ENCODE measurements around the gene PPM1H.

Gene PPM1H

GRCh38 chr12:62684570-62685295 is 250.2 kb downstream of the PPM1H start:
- H3K27ac ChIP-seq: no peak overlapping the region
- no peak for TF ChIP-seq ZFX (IDR thresholded peaks at IDR 0.05)
- no peak for TF ChIP-seq CTCF (conservative IDR thresholded peaks at IDR 0.05)

GRCh38 chr12:62683776-62684569 is 251.0 kb downstream of the PPM1H start:
- no peak for TF ChIP-seq CTCF (conservative IDR thresholded peaks at IDR 0.05)
- TF ChIP-seq ZFX (IDR thresholded peaks at IDR 0.05): no peak
- no peak overlapping the region for H3K27ac ChIP-seq

- no peak for TF ChIP-seq ZFX (IDR thresholded peaks at IDR 0.05)
- TF ChIP-seq CTCF (conservative IDR thresholded peaks at IDR 0.05): no peak
- no peak overlapping the region for H3K27ac ChIP-seq
These were observed 253.6 kb downstream of the PPM1H start for GRCh38 chr12:62681306-62681705.

GRCh38 chr12:62679608-62680007 is 255.3 kb downstream of the PPM1H start:
- H3K27ac ChIP-seq: no peak overlapping the region
- TF ChIP-seq CTCF (conservative IDR thresholded peaks at IDR 0.05) (no peak), ZFX (IDR thresholded peaks at IDR 0.05) (no peak)

GRCh38 chr12:62677355-62677754 is 257.6 kb downstream of the PPM1H start:
- H3K27ac ChIP-seq: no peak overlapping the region
- no peak for TF ChIP-seq ZFX (IDR thresholded peaks at IDR 0.05)
- TF ChIP-seq CTCF (conservative IDR thresholded peaks at IDR 0.05): no peak

- H3K27ac ChIP-seq: no peak overlapping the region
- TF ChIP-seq ZFX (IDR thresholded peaks at IDR 0.05): no peak
- no peak for TF ChIP-seq CTCF (conservative IDR thresholded peaks at IDR 0.05)
These were observed 258.2 kb downstream of the PPM1H start for GRCh38 chr12:62676521-62677307.

All from C4-2B (cell line).